ENCODE results near the gene OR10D3.

DNA sequence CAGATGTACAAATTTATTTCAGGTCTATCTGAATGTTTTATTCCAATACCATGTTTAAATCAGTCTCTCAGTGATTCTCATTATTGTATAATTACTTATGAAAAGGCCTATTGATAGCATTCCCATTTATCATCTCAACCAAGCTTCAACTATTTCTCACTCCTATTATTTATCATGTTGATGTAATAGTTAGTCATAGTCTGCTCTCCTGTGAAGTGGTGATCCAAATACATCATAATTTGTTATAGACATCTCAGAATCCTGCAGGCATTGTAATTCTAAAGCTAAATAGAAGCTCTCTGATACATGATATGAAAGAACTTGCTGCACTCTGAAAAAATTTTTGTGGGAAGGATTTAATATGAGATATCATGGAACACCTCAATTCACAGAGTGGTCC, 36.0 kb downstream of the OR10D3 start:
- TF ChIP-seq, protein P1, sequence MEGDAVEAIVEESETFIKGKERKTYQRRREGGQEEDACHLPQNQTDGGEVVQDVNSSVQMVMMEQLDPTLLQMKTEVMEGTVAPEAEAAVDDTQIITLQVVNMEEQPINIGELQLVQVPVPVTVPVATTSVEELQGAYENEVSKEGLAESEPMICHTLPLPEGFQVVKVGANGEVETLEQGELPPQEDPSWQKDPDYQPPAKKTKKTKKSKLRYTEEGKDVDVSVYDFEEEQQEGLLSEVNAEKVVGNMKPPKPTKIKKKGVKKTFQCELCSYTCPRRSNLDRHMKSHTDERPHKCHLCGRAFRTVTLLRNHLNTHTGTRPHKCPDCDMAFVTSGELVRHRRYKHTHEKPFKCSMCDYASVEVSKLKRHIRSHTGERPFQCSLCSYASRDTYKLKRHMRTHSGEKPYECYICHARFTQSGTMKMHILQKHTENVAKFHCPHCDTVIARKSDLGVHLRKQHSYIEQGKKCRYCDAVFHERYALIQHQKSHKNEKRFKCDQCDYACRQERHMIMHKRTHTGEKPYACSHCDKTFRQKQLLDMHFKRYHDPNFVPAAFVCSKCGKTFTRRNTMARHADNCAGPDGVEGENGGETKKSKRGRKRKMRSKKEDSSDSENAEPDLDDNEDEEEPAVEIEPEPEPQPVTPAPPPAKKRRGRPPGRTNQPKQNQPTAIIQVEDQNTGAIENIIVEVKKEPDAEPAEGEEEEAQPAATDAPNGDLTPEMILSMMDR (IDR thresholded peaks at IDR 0.05; ENCODE audit: low read depth, low read length, poor library complexity, severe bottlenecking): no peak
- TF ChIP-seq EZH2phosphoT487 (IDR thresholded peaks at IDR 0.05; ENCODE audit: borderline replicate concordance, low read length): no peak

Data from DOHH2 (cell line).